ENCODE results near the gene RALGDS.

The RALGDS gene

DNA sequence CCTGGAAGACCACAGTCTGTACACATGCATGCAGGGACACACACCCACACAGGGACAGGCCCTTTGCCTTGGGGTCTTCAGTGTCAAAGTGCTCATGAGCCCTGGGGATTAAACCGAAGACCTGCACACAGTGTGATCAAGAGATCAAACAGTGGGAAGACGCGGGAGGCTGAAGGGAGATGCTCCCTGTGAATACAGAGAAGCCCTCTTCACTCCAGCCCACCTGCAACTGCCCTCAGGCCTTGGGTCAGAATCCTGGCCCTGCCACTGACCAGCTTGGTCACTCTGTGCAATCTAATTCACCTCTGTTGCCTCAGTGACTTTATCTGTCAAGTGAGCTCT is 2.9 kb downstream of the RALGDS start:
- H3K4me3 ChIP-seq (ENCODE audit: low read length): no peak overlapping the region
- WGBS (ENCODE audit: insufficient coverage, insufficient read length): no CpG with 5 or more reads among the region's 3 CpGs
- H3K27ac ChIP-seq (ENCODE audit: low read length): no peak overlapping the region
- peaks cover 5% of the 10 kb centered on the region; the same call in 1 of the 2 replicates for H3K27me3 ChIP-seq (ENCODE audit: control insufficient read depth, insufficient read depth, low read length)
- H3K4me1 ChIP-seq (ENCODE audit: control insufficient read depth, insufficient read depth, low read length): peaks cover 3% of the 10 kb centered on the region
- no peaks in the 10 kb centered on the region for H3K36me3 ChIP-seq (ENCODE audit: control insufficient read depth, insufficient read depth, low read length)
- DNase-seq (ENCODE audit: low read depth, low spot score): no peak
- H3K9me3 ChIP-seq (ENCODE audit: control insufficient read depth, insufficient read depth, low read length): no peaks in the 10 kb centered on the region

DNA sequence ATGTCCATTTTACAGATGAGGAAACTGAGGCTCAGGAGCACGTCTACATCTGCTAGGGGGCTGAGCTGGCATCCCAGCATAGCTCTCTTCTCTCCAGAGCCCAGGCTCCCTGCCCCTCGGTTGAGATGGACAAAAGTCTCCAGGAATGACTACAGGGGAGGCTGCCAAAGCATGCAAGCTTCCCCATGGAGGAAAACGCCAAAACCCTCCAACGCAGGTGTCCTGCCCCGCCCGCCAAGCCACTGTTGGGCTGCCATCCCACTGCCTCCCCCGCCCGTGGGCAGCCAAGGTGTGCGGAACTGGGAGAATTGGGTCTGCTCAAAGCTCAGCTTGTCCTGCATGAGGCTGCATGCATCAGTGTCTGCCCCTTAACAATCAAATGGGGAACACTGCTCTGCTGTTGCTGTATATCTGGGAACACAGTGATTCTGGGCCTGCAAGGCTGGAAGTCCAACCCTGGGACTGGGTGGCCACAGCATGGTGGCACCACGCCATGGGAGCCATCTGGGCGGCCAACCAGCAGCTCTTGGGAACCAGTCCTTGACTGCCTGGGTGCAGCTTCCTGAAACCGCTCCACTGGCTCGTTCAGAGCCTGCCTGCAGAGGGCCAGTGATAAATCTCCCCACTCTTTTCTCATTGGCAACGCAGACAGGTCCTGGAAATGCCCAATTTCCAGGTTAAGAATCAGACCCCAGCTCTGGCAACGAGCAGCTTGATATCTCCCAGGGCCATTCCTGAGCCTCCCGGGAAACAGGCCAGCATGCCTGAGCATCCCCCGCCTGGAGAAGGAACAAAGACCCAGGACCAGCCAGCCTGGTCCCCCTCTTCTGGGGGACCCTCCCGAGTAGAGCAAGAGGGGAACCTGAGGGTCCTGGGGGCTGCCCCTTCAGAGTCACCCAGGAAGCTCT is 3.5 kb downstream of the RALGDS start:
- Histone ChIP-seq H3K4me1 (ENCODE audit: control insufficient read depth, insufficient read depth, low read length) (peaks cover 3% of the 10 kb centered on the region), H3K27me3 (ENCODE audit: control insufficient read depth, insufficient read depth, low read length) (peaks cover 5% of the 10 kb centered on the region; the same call in 1 of the 2 replicates), H3K4me3 (ENCODE audit: low read length) (no peak overlapping the region), H3K9me3 (ENCODE audit: control insufficient read depth, insufficient read depth, low read length) (no peaks in the 10 kb centered on the region), H3K27ac (ENCODE audit: low read length) (no peak overlapping the region), H3K36me3 (ENCODE audit: control insufficient read depth, insufficient read depth, low read length) (no peaks in the 10 kb centered on the region)
- DNase-seq (ENCODE audit: low read depth, low spot score): no peak
- no CpG with 5 or more reads among the region's 18 CpGs for WGBS (ENCODE audit: insufficient coverage, insufficient read length)

DNA sequence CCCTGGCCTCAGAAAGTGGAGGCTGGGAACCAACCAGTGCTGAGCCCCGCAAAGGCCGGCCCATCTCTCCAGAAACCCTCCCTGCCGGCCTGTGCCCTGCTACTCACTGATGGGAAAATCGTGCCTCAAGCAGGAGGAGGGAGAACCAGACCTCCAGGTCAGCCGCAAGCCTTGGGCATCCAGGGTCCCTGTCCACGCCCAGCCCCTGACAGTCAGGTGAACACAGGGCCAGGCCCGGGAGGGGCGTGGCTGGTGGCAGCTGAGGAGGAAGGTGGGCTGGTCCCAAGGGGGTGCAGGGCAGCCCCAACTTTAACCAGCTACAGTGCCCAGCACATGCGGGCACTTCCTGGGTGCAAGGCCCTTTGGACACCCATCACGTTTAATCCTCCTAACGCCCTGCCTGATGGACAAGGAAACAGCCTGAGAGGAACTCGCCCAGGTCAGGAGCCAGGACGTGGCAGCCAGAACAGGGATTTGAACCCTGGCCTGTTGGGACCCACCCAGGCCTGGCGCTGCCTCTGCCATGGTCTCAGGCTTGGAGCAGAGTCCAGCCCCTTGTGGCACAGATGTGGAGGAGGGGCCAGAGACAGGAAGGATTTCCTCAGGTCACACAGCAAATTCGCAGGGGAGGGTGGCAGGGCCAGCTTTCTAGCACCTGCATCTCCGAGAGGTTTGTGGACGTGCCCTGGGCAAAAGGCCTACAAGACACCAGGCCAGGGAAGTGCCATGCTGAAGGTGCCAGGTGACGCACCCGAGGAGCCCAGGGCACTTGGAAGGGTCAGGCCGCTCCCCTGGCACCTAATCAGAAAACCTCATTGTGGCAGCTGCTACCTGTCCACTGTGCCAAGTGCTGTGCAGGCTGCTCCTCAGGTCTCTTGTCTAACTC is 4.5 kb downstream of the RALGDS start:
- H3K36me3 ChIP-seq (ENCODE audit: control insufficient read depth, insufficient read depth, low read length): no peaks in the 10 kb centered on the region
- peaks cover 3% of the 10 kb centered on the region for H3K4me1 ChIP-seq (ENCODE audit: control insufficient read depth, insufficient read depth, low read length)
- no peaks in the 10 kb centered on the region for H3K9me3 ChIP-seq (ENCODE audit: control insufficient read depth, insufficient read depth, low read length)
- peaks cover 5% of the 10 kb centered on the region; the same call in 1 of the 2 replicates for H3K27me3 ChIP-seq (ENCODE audit: control insufficient read depth, insufficient read depth, low read length)
- DNase-seq (ENCODE audit: low read depth, low spot score): no peak
- no peak overlapping the region for H3K4me3 ChIP-seq (ENCODE audit: low read length)
- no CpG with 5 or more reads among the region's 20 CpGs for WGBS (ENCODE audit: insufficient coverage, insufficient read length)
- no peak overlapping the region for H3K27ac ChIP-seq (ENCODE audit: low read length)

DNA sequence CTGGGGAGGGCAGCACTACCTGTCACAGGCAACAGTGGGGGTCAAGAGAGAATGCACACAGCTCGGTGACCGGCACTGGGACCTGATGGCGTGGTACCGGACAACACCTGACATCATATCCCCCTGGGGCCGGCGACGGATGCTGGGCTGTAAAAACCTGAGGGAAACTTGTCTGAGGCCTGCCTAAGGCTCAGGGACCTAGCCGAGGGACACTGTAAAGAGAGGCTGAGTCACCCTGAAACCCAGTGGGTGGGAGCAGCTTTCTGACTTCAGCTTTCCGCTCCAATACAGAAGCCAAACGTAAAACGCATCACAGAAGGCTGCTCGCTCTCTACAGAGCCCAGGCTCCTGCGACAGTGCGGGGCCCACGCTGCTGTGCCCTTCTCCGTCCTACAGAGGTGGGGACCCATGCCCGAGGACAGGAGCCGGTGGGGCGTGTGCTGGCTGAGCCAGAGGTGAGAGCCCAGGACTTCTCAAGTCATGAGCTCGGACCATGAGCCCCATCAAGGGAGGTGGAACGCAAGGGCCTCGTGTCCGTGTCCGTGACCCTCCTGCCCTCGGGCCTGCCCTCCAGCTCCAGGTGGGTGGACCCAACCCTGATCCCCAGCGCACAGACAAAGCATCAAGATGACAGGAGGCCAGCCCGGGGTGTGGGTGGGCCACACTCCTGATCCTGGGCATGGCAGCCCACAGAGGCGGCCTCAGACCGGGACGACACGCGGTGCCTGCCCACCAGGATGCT is 5.3 kb downstream of the RALGDS start:
- H3K36me3 ChIP-seq (ENCODE audit: control insufficient read depth, insufficient read depth, low read length): no peaks in the 10 kb centered on the region
- no CpG with 5 or more reads among the region's 32 CpGs for WGBS (ENCODE audit: insufficient coverage, insufficient read length)
- no peak overlapping the region for H3K4me3 ChIP-seq (ENCODE audit: low read length)
- H3K9me3 ChIP-seq (ENCODE audit: control insufficient read depth, insufficient read depth, low read length): no peaks in the 10 kb centered on the region
- H3K27ac ChIP-seq (ENCODE audit: low read length): no peak overlapping the region
- H3K4me1 ChIP-seq (ENCODE audit: control insufficient read depth, insufficient read depth, low read length): peaks cover 3% of the 10 kb centered on the region
- H3K27me3 ChIP-seq (ENCODE audit: control insufficient read depth, insufficient read depth, low read length): peaks cover 5% of the 10 kb centered on the region; the same call in 1 of the 2 replicates
- DNase-seq (ENCODE audit: low read depth, low spot score): no peak

DNA sequence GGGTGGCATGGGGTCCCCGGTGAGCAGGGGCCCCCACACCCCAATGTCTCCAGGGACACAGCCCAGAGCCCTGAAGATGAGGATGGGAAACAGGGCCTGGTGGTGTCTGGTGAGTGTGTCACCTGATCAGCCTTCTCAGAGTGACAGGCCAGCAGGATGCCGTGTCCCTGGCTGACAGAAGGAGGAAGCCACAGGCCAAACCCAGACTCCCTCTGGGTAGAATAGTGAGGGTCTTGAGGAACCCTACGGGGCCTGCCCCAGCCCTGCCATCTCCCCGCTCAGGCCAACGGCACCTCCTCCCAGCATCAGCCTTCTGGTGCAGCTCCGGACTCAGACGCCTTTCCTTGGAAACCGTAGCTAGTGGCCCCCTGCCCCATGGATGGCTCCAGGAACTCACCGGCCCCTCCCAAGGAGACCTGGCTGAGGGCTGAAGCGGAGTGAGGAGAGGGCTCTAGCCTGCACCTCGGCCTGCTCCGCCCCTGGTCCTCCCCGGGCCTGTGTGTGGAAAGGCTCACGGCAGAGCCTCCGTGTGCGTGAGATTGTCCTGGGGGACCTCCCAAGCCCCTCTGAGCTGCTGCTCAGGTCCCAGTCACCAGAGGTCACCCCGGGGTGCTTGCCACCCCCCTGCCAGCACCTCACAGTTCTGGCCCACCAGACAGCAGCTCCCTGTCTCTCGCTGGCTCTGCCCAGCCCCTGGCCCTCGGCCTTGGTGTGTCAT is 6.0 kb downstream of the RALGDS start:
- Histone ChIP-seq H3K36me3 (ENCODE audit: control insufficient read depth, insufficient read depth, low read length) (no peaks in the 10 kb centered on the region), H3K27ac (ENCODE audit: low read length) (no peak overlapping the region), H3K4me3 (ENCODE audit: low read length) (no peak overlapping the region), H3K27me3 (ENCODE audit: control insufficient read depth, insufficient read depth, low read length) (peaks cover 5% of the 10 kb centered on the region; the same call in 1 of the 2 replicates), H3K9me3 (ENCODE audit: control insufficient read depth, insufficient read depth, low read length) (no peaks in the 10 kb centered on the region), H3K4me1 (ENCODE audit: control insufficient read depth, insufficient read depth, low read length) (peaks cover 2% of the 10 kb centered on the region)
- no peak for DNase-seq (ENCODE audit: low read depth, low spot score)
- no CpG with 5 or more reads among the region's 19 CpGs for WGBS (ENCODE audit: insufficient coverage, insufficient read length)

DNA sequence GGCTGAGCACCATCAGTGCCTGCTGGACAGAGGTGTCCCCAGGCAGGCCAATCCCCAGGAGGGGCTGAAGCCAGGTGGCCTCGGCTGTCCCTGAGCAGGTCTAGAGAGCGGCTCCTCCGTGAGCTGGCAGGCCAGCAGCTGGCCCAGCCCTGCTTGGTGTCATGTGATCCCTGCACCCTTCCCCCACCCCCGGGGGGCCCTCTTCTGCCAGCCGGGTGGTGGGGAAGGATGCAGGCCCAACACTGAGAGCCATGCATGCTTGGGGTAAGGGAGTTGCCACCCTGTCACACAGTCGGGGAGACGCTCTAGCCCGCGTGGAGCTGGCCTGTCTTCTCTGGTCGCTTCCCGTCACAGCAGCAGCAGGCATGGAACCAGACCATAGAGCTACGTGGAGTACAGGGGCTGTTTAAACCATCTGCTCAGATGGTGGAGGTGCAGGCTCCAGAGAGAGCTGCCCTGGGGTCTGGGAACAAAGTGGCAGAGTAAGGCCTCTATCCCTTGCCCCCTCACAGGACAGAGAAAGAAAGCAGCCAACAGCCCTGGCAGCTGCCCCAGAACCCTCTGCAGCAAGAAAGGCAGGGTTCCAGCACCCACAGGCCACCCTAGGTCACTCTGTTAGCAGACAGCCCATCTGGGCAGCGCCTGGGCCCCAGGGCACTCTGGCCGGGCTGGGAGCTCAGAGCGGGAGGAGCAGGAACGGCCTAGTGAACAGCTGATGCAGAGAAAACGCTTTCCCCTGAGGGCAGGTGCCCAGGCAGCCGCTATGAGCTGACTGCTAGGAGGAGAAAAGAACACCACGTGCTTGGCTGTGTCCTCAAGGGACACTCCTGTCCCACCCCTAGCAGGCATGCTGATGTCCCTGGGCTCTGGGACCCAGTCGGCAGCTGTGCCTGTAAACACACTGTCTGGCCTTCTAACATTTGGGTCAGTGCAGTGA is 6.8 kb downstream of the RALGDS start:
- Histone ChIP-seq H3K27me3 (ENCODE audit: control insufficient read depth, insufficient read depth, low read length) (0 out of 2 replicates have a peak, but pooled peaks cover 3% of the 10 kb centered on the region), H3K4me1 (ENCODE audit: control insufficient read depth, insufficient read depth, low read length) (no peaks in the 10 kb centered on the region), H3K4me3 (ENCODE audit: low read length) (no peak overlapping the region), H3K36me3 (ENCODE audit: control insufficient read depth, insufficient read depth, low read length) (no peaks in the 10 kb centered on the region), H3K9me3 (ENCODE audit: control insufficient read depth, insufficient read depth, low read length) (no peaks in the 10 kb centered on the region), H3K27ac (ENCODE audit: low read length) (no peak overlapping the region)
- no CpG with 5 or more reads among the region's 20 CpGs for WGBS (ENCODE audit: insufficient coverage, insufficient read length)
- DNase-seq (ENCODE audit: low read depth, low spot score): no peak

DNA sequence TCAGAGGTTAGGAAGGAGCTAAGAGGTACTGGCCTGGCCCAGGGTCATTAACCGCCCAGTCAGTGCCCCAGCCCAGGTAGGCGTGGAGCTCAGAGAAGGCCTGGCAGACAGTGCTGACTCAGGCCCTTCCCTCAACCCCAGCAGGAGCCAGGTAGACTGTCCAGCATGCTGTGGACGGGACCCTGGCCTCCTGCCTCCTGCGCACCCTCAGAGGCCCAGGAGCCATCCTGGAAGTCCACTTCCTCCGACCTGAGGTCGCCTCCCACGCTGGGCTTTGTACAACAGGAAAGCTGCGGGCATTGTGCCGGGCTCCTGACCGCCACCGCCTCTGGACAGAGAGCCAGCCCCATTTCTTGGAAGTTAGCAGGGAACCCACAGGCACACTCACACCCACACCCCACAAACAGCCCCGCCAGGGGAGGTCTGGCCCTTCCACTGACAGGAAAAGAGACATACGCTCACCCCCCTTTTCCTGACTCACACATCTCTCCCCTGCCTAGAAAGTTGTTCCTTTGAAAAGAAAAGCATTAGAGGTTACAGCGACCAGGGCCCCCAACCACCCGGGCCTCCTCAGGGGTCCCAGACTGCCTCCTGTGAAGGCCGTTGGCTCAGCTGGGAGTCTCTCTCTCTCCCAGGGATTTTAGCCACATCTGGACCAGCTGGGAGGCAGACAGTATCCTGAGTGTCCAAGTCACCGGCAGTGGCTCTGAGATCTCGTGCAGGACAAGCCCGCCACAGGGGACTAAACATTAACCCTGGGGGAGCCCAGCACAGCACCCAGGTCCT is 7.7 kb downstream of the RALGDS start:
- no peak for DNase-seq (ENCODE audit: low read depth, low spot score)
- Histone ChIP-seq H3K27ac (ENCODE audit: low read length) (no peak overlapping the region), H3K4me3 (ENCODE audit: low read length) (no peak overlapping the region), H3K9me3 (ENCODE audit: control insufficient read depth, insufficient read depth, low read length) (no peaks in the 10 kb centered on the region), H3K36me3 (ENCODE audit: control insufficient read depth, insufficient read depth, low read length) (no peaks in the 10 kb centered on the region), H3K27me3 (ENCODE audit: control insufficient read depth, insufficient read depth, low read length) (no peaks in the 10 kb centered on the region), H3K4me1 (ENCODE audit: control insufficient read depth, insufficient read depth, low read length) (no peaks in the 10 kb centered on the region)
- no CpG with 5 or more reads among the region's 19 CpGs for WGBS (ENCODE audit: insufficient coverage, insufficient read length)

DNA sequence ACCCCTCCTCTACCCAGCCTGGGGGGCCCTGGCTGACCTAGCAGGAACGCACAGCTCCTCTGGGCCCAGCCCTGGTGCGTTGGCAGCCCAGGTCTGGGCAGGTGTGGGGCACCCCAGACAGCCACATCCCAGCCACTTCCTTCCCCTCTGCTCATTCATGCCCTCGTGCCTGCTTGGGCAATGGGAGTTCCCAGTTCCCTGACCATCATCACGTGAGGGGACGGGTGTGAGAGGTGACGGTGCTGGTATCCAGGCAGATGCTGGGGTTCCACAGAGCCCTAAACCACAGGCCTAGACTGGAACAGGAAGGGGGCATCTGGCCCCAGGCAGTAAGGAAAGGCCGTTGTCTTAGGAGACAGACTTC is 8.4 kb downstream of the RALGDS start:
- no CpG with 5 or more reads among the region's 7 CpGs for WGBS (ENCODE audit: insufficient coverage, insufficient read length)
- no peaks in the 10 kb centered on the region for H3K4me1 ChIP-seq (ENCODE audit: control insufficient read depth, insufficient read depth, low read length)
- H3K36me3 ChIP-seq (ENCODE audit: control insufficient read depth, insufficient read depth, low read length): peaks cover 4% of the 10 kb centered on the region; the same call in 1 of the 2 replicates
- H3K9me3 ChIP-seq (ENCODE audit: control insufficient read depth, insufficient read depth, low read length): no peaks in the 10 kb centered on the region
- no peak for DNase-seq (ENCODE audit: low read depth, low spot score)
- no peak overlapping the region for H3K4me3 ChIP-seq (ENCODE audit: low read length)
- no peaks in the 10 kb centered on the region for H3K27me3 ChIP-seq (ENCODE audit: control insufficient read depth, insufficient read depth, low read length)
- H3K27ac ChIP-seq (ENCODE audit: low read length): no peak overlapping the region

All from iPS DF 6.9 (cell line).